Lung (tissue), 12 donors: ENCODE data around the gene FLT1. TPM values are rescaled to one million over a fixed set of nuclear protein-coding genes. Genes with fewer than 3 reads are reported as not detected.

Experiments used
- ATAC-seq: fragments of 200-7000 bp; cut with Tn5 transposase; one replicate; pipeline ENCODE4 v1.9.1; 2020; ENCODE audit warnings: moderate number of reproducible peaks; ENCODE audit not compliant: insufficient read depth, low FRiP score
- DNase-seq, 3 donors: peaks; one replicate each; pipeline ENCODE4 v3.0.0-alpha.2; 2013 to 2017
- H3K27ac ChIP-seq, 2 donors: one replicate each; pipeline ENCODE4 v1.5.1; 2013; ENCODE audit warnings: mild to moderate bottlenecking in 2 of 2, moderate library complexity in 2 of 2, control low read depth in 1 of 2, inconsistent platforms in 1 of 2, low read depth in 1 of 2, low read length in 1 of 2
- H3K27me3 ChIP-seq, 3 donors: one replicate each; pipeline ENCODE4 v1.5.1; 2013; ENCODE audit warnings: low read length in 2 of 3; ENCODE audit not compliant: control insufficient read depth in 3 of 3, insufficient read depth in 3 of 3
- H3K36me3 ChIP-seq, 4 donors: one replicate each; pipeline ENCODE4 v1.5.1; 2013; ENCODE audit warnings: low read length in 4 of 4, mild to moderate bottlenecking in 1 of 4, moderate library complexity in 1 of 4; ENCODE audit not compliant: control insufficient read depth in 4 of 4, insufficient read depth in 4 of 4
- H3K4me1 ChIP-seq, 5 donors: one replicate each; pipeline ENCODE4 v1.5.1; 2013; ENCODE audit warnings: low read length in 5 of 5, mild to moderate bottlenecking in 2 of 5, moderate library complexity in 1 of 5; ENCODE audit not compliant: control insufficient read depth in 5 of 5, insufficient read depth in 5 of 5
- H3K4me3 ChIP-seq: one replicate; pipeline ENCODE4 v1.5.1; 2013; ENCODE audit warnings: mild to moderate bottlenecking, control low read depth, moderate library complexity
- H3K9ac ChIP-seq, 2 donors: one replicate each; pipeline ENCODE4 v1.5.1; 2013; ENCODE audit warnings: low read length in 2 of 2, control low read depth in 1 of 2; ENCODE audit not compliant: insufficient read depth in 1 of 2
- H3K9me3 ChIP-seq, 4 donors: one replicate each; pipeline ENCODE4 v1.5.1; 2013; ENCODE audit warnings: low read length in 3 of 4, mild to moderate bottlenecking in 1 of 4, moderate library complexity in 1 of 4; ENCODE audit not compliant: control insufficient read depth in 4 of 4, insufficient read depth in 3 of 4
- CTCF ChIP-seq: IDR thresholded peaks from 2 replicates; pipeline ENCODE4 v1.5.1; 2012; ENCODE audit warnings: mild to moderate bottlenecking; ENCODE audit errors: control extremely low read depth, extremely low read depth
- WGBS, 2 donors: extraction: QIAGEN DNeasy Blood & Tissue Kit; methylation state at CpG; one replicate each; pipeline ENCODE4 v1.1.7; 2013; 5-methylcytosine and 5-hydroxymethylcytosine counted together
- polyA plus RNA-seq, 2 donors: library from polyadenylated mRNA; stranded (reverse); fragments of 200-250 nt; gene quantifications; one replicate each; pipeline ENCODE4 v1.2.1, GENCODE V29; 2013
- total RNA-seq, 2 donors: library from RNA; depleted of rRNA in 1 of 2; stranded (reverse); fragments of >200 nt in 1 of 2; gene quantifications; one replicate each; pipeline ENCODE4 v1.2.1, GENCODE V29; 2014 to 2021
- donor health status: control.
- donor health status: control.
- donor health status: Bipolar disorder and iron deficiency.
- donor health status: healthy.
- donor health status: DM: yes; HTN: yes; CAD: no.

Gene FLT1
- total and polyA plus RNA-seq, 4 donors: 4.7 to 71.3 (median 42.2) TPM

GRCh38 chr13:28442839-28443238 lies 52.1 kb downstream of the FLT1 start:
- no peak overlapping the region for H3K27ac ChIP-seq
- peaks cover 0 to 4% (median 0%) of the 10 kb centered on the region in 4 donors for H3K9me3 ChIP-seq
- TF ChIP-seq CTCF: no peak
- H3K36me3 ChIP-seq: no peaks in the 10 kb centered on the region
- H3K27me3 ChIP-seq: no peaks in the 10 kb centered on the region
- ATAC-seq: no peak
- no peak overlapping the region for H3K4me3 ChIP-seq
- peak in 1 of 3 donors; percentile 38 for DNase-seq
- peaks cover 0 to 2% (median 0%) of the 10 kb centered on the region in 5 donors for H3K4me1 ChIP-seq
- H3K9ac ChIP-seq: no peak overlapping the region
- 55 to 71% methylated on average over 3 of the region's 3 CpGs for WGBS, 2 donors

- no peak for ATAC-seq
- TF ChIP-seq CTCF: no peak
These were observed 53.4 kb downstream of the FLT1 start for GRCh38 chr13:28441529-28441928.

GRCh38 chr13:28440774-28441504 lies 54.0 kb downstream of the FLT1 start:
- Histone ChIP-seq H3K4me1 (peaks cover 0 to 3% (median 0%) of the 10 kb centered on the region in 5 donors), H3K4me3 (no peak overlapping the region), H3K27me3 (no peaks in the 10 kb centered on the region), H3K27ac (no peak overlapping the region), H3K36me3 (peaks cover 0 to 2% (median 1%) of the 10 kb centered on the region in 4 donors), H3K9ac (no peak overlapping the region), H3K9me3 (peaks cover 0 to 3% (median 1%) of the 10 kb centered on the region in 4 donors)
- TF ChIP-seq CTCF: no peak
- whole genome bisulfite sequencing, 2 donors: 66 to 67% methylated on average over 4 of the region's 4 CpGs
- ATAC-seq (no peak), DNase-seq (no peak)

More at GRCh38 chr13:28441529-28441928, 53.4 kb downstream of the FLT1 start:
- no peak for DNase-seq
- Histone ChIP-seq H3K27me3 (no peaks in the 10 kb centered on the region), H3K4me3 (no peak overlapping the region), H3K9me3 (peaks cover 0 to 3% (median 1%) of the 10 kb centered on the region in 4 donors), H3K4me1 (peaks cover 0 to 2% (median 0%) of the 10 kb centered on the region in 5 donors), H3K27ac (no peak overlapping the region), H3K36me3 (peaks cover 0 to 2% (median 1%) of the 10 kb centered on the region in 4 donors), H3K9ac (no peak overlapping the region)
